Gastroesophageal sphincter (tissue), 3 donors: ENCODE data around the gene TREML4.

Experiments used
- CTCF ChIP-seq, 4 experiments: fragments of 200-600 bp in 2 of 4; fragments of 450-650 bp in 2 of 4; sonication (generic) in 1 of 4; IDR thresholded peaks; one replicate each; pipeline ENCODE4 v1.5.1; 2017 to 2019; ENCODE audit warnings: antibody characterized with exemption in 4 of 4, mild to moderate bottlenecking in 2 of 4, moderate library complexity in 2 of 4
- EP300 ChIP-seq: sonication (generic); formaldehyde crosslinking; IDR thresholded peaks from one replicate; pipeline ENCODE4 v1.6.1; 2017; ENCODE audit warnings: antibody characterized with exemption, mild to moderate bottlenecking
- POLR2AphosphoS5 ChIP-seq: sonication (generic); formaldehyde crosslinking; IDR thresholded peaks from one replicate; pipeline ENCODE4 v1.6.1; 2017; ENCODE audit warnings: antibody characterized with exemption

DNA sequence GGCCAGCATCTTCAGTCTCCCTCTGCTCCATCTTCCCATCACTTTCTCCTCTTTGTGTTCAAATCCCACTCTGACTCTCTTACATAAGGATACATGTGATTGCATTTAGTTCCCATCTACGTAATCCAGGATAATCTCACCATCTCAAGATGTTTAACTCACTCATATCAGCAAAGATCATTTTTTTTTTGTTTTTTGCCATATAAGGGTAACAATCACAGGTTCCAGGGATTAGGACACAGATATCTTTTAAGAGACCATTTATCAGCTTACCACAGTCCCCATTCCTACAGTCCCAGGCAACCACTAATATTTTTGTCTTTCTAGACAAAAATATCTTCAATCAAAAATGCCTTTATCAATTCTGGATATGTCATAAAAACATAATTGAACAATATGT lies 24.0 kb upstream of the TREML4 start:
- TF ChIP-seq CTCF (IDR thresholded peaks at IDR 0.05) (no peak), POLR2AphosphoS5 (no peak), EP300 (no peak)
